KOPT-K1 (cell line): ENCODE data around the gene DIABLO.
"Not testable (repeated sequence)": the region's sequence is repeated elsewhere in the genome, so short reads cannot be mapped to it uniquely, and the experiment has no call there.

Experiments used
- H3K27ac ChIP-seq: fragments of 200-600 bp; sonication (generic); 2 replicates; pipeline ENCODE4 v1.5.1; 2016; ENCODE audit warnings: antibody characterized with exemption, mild to moderate bottlenecking, low read depth, low read length; ENCODE audit not compliant: poor library complexity, severe bottlenecking
- H3K36me3 ChIP-seq: fragments of 200-600 bp; sonication (generic); 2 replicates; pipeline ENCODE4 v1.5.1; 2017; ENCODE audit warnings: antibody characterized with exemption, mild to moderate bottlenecking, low read length, moderate library complexity; ENCODE audit not compliant: insufficient read depth
- H3K9me3 ChIP-seq: fragments of 200-600 bp; sonication (generic); 2 replicates; pipeline ENCODE4 v1.5.1; 2017; ENCODE audit warnings: antibody characterized with exemption, low read length, mild to moderate bottlenecking; ENCODE audit not compliant: insufficient read depth, poor library complexity, severe bottlenecking

Gene DIABLO

GRCh38 chr12:122185494-122186082 lies 40.3 kb downstream of the DIABLO start:
- H3K9me3 ChIP-seq = no peaks in the 10 kb centered on the region
- no peak overlapping the region for H3K27ac ChIP-seq
- H3K36me3 ChIP-seq = no peaks in the 10 kb centered on the region

DNA sequence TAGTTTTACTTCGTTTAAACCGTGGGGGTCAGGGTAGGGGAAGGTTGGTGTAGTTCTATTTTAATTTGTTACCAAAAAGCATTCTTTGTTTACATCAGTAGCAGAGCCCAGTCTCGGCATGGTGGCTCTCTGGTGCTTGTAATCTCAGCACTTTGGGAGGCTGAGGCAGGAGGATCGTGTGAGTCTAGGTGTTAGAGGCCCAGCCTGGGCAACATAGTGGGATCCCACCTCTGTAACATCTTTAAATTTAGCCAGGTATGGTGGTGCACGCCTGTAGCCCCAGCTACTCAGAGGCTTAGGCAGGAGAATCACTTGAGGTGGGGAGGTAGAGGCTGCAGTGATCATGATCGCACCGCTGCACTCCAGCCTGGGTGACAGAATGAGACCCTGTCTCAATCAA lies 40.8 kb downstream of the DIABLO start:
- H3K27ac ChIP-seq = no peak overlapping the region
- no peaks in the 10 kb centered on the region for H3K36me3 ChIP-seq
- no peaks in the 10 kb centered on the region for H3K9me3 ChIP-seq

GRCh38 chr12:122184517-122184916 lies 41.3 kb downstream of the DIABLO start:
- Histone ChIP-seq H3K27ac (no peak overlapping the region), H3K36me3 (no peaks in the 10 kb centered on the region), H3K9me3 (no peaks in the 10 kb centered on the region)

GRCh38 chr12:122183588-122183940 lies 42.3 kb downstream of the DIABLO start:
- Histone ChIP-seq H3K27ac (no peak overlapping the region), H3K36me3 (no peaks in the 10 kb centered on the region), H3K9me3 (no peaks in the 10 kb centered on the region)

GRCh38 chr12:122182887-122183587 lies 42.8 kb downstream of the DIABLO start, which contains the start of gene LRRC43:
Gene LRRC43 (plus strand): TSS chr12:122183123. CDS start chr12:122183145, 22 bp downstream.
- no peaks in the 10 kb centered on the region for H3K9me3 ChIP-seq
- H3K36me3 ChIP-seq = no peaks in the 10 kb centered on the region
- no peak within 1 kb of the TSS for H3K27ac ChIP-seq

DNA sequence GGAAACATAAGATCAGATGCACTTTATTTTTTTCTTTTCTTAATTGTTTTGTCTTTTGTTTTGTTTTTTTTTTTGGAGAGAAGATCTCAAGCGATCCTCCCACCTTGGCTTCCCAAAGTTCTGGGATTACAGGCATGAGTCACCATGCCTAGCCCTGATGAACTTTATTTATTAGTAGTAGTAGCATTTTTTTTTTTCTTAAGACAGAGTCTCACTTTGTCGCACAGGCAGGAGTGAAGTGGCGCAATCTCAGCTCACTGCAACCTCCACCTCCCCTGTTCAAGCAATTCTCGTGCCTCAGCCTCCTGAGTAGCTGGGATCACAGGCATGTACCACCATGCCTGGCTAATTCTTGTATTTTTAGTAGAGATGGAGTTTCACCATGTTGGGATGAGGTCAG lies 49.4 kb downstream of the DIABLO start:
- not testable (repeated sequence) for H3K27ac ChIP-seq, H3K36me3 ChIP-seq, H3K9me3 ChIP-seq

DNA sequence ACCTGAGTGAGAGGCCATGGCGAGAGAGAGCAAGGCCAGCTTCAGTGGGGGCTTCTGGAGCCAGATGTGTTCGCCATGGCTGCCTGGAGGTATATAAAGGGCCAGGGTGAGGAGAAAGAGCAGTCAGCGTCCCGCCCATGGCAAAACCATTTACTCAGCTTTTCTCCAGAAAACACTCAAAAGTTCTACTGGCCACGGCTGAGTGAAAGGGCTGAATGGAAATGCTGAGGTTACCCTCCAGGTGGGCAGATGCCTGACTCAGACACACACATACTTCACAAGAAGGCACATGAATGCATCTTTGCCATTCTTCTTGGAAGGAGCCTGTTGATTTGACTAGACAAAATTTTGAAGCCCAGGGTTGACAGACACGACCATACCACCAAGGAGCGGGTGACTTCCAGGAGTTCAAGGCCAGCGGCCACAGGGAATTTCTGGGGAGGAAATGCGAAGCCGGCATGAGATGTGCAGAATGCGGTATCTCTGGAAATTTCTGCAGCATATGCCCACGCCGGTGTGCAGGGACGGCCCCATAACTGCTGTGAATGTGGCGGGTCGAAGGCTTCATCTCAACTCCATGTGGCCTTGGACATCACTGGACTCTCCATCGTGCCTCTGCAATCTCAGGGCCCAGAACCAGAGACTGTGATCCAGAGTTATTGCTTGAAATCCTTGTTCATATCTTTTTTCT lies 51.6 kb downstream of the DIABLO start, which contains the start of gene IL31:
Gene IL31 (minus strand): TSS at position 67 of the 691 bp plus-strand sequence. CDS start 49 bp downstream, at position 18.
- no peaks in the 10 kb centered on the region for H3K9me3 ChIP-seq
- no peak within 1 kb of the TSS for H3K27ac ChIP-seq
- H3K36me3 ChIP-seq = no peaks in the 10 kb centered on the region

- H3K27ac ChIP-seq = no peak overlapping the region
- no peaks in the 10 kb centered on the region for H3K9me3 ChIP-seq
- H3K36me3 ChIP-seq = no peaks in the 10 kb centered on the region
Measured at GRCh38 chr12:122172262-122172939, 53.5 kb downstream of the DIABLO start.

GRCh38 chr12:122171399-122171798 lies 54.5 kb downstream of the DIABLO start:
- Histone ChIP-seq H3K9me3 (no peaks in the 10 kb centered on the region), H3K36me3 (no peaks in the 10 kb centered on the region), H3K27ac (no peak overlapping the region)

DNA sequence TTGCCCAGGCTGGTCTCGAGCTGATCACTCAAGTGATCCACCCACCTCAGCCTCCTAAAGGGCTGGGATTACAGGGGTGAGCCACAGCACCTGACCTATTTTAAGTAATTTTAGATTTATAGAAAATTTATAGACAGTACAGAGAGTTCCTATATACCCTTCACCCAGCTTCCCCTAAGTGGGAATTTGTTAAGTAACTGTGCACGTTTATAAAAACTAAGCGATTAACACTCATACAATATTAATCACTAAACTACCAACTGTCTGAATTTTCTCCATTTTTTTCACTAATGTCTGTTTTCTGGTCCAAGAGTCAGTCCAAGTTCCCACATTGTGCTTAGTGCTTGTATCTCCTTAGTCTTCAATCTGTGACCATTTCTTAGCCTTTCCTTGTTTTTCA lies 57.4 kb downstream of the DIABLO start:
- no peaks in the 10 kb centered on the region for H3K9me3 ChIP-seq
- H3K27ac ChIP-seq = no peak overlapping the region
- H3K36me3 ChIP-seq = no peaks in the 10 kb centered on the region

DNA sequence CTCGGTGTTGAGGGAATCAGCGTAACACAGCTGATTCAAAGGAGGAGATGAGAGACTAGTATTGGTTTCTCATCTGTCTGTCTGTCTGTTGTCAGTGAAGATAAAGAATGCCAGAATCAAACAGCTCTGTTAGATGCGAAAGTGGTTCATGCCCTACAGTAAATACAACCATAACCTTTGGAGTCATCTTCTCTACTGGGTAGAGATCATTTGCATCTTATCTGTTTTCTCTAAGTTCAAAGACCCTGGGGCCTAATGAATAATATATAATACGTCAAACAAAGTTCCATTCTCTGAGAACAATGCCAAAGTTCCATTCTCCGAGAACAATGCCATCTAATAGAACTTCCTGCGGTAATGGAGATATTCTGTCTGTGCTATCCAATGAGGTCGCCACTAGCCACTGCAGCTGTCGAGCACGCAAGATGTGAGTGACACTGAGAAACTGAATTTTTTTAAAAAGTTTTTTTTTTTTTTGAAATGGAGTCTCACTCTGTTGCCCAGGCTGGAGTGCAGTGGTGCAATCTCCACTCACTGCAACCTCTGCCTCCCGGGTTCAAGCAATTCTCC lies 58.4 kb downstream of the DIABLO start:
- Histone ChIP-seq H3K27ac (no peak overlapping the region), H3K9me3 (no peaks in the 10 kb centered on the region), H3K36me3 (no peaks in the 10 kb centered on the region)

- Histone ChIP-seq H3K9me3 (no peaks in the 10 kb centered on the region), H3K27ac (no peak overlapping the region), H3K36me3 (no peaks in the 10 kb centered on the region)
Measured at GRCh38 chr12:122166422-122167349, 59.2 kb downstream of the DIABLO start.

GRCh38 chr12:122162976-122163375 lies 62.9 kb downstream of the DIABLO start:
- Histone ChIP-seq H3K27ac (no peak overlapping the region), H3K36me3 (no peaks in the 10 kb centered on the region), H3K9me3 (no peaks in the 10 kb centered on the region)

DNA sequence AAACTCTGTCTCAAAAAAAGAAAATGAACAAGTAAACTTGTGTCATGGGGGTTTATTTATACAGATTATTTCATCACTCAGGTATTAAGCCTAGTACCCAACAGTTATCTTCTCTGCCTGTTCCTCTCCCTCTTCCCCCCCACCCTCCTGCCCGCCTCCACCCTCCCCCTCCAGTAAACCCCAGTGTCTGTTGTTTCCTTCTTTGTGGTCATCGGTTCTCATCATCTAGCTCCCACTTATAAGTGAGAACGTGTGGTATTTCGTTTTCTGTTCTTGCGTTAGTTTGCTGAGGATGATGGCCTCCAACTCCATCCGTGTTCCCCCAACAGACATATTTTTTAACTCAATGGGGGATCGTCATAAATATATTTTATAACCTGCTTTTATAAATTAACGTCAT lies 64.2 kb downstream of the DIABLO start:
- Histone ChIP-seq H3K27ac (no peak overlapping the region), H3K9me3 (no peaks in the 10 kb centered on the region), H3K36me3 (no peaks in the 10 kb centered on the region)
